ENCODE measurements around the gene DENND1A.

GRCh38 chr9:123397975-123398374 is 532.0 kb downstream of the DENND1A start:
- TF ChIP-seq POLR2AphosphoS5 (IDR thresholded peaks at IDR 0.05; ENCODE audit: low read depth, low read length), result no peak
- TF ChIP-seq SIN3A (IDR thresholded peaks at IDR 0.05; ENCODE audit: borderline replicate concordance, insufficient read depth, low read length), result no peak
- TF ChIP-seq, protein P1, sequence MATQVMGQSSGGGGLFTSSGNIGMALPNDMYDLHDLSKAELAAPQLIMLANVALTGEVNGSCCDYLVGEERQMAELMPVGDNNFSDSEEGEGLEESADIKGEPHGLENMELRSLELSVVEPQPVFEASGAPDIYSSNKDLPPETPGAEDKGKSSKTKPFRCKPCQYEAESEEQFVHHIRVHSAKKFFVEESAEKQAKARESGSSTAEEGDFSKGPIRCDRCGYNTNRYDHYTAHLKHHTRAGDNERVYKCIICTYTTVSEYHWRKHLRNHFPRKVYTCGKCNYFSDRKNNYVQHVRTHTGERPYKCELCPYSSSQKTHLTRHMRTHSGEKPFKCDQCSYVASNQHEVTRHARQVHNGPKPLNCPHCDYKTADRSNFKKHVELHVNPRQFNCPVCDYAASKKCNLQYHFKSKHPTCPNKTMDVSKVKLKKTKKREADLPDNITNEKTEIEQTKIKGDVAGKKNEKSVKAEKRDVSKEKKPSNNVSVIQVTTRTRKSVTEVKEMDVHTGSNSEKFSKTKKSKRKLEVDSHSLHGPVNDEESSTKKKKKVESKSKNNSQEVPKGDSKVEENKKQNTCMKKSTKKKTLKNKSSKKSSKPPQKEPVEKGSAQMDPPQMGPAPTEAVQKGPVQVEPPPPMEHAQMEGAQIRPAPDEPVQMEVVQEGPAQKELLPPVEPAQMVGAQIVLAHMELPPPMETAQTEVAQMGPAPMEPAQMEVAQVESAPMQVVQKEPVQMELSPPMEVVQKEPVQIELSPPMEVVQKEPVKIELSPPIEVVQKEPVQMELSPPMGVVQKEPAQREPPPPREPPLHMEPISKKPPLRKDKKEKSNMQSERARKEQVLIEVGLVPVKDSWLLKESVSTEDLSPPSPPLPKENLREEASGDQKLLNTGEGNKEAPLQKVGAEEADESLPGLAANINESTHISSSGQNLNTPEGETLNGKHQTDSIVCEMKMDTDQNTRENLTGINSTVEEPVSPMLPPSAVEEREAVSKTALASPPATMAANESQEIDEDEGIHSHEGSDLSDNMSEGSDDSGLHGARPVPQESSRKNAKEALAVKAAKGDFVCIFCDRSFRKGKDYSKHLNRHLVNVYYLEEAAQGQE (IDR thresholded peaks at IDR 0.05; ENCODE audit: insufficient read depth in 1 of 2, low read depth in 2 of 2, low read length in 2 of 2), result no peak
- no peak for TF ChIP-seq FOXP2 (optimal IDR thresholded peaks at IDR 0.05; ENCODE audit: borderline replicate concordance, extremely low read depth, extremely low read length, insufficient read depth)
- no peak for TF ChIP-seq TAF1 (IDR thresholded peaks at IDR 0.05; ENCODE audit: borderline replicate concordance, insufficient read depth, low read length)

Measured in PFSK-1 (cell line).